Left ventricle myocardium superior (tissue), 1 donor: Measurements from ENCODE around the gene RPGR. TPM values are rescaled to one million over a fixed set of nuclear protein-coding genes. Genes with fewer than 3 reads are reported as not detected.

ENCODE experiments used
- ATAC-seq: fragments of 200-7000 bp; cut with Tn5 transposase; one replicate; pipeline ENCODE4 v1.9.1; 2020; ENCODE audit warnings: mild to moderate bottlenecking, moderate library complexity
- DNase-seq: peaks from one replicate; pipeline ENCODE4 v3.0.0-alpha.2; 2020
- intact Hi-C: fragments of 100-400 bp; cut with micrococcal nuclease; formaldehyde crosslinking; loops from one replicate; pipeline ENCODE4 v1.11.0; 2022
- total RNA-seq: library from RNA; stranded (reverse); fragmentation: NEBNext Ultra II Directional; extraction: Animal tissue kit (Norgen Biotek cat#: 25700); gene quantifications from one replicate; pipeline ENCODE4 v1.2.1, GENCODE V29; 2021
- donor health status: DM: no; HTN: yes; CAD: no; lungs with severe emphysema.

The RPGR gene
- total RNA-seq, 1 donor from 2014 or later: 4.0 TPM

- ATAC-seq (no peak), DNase-seq (no peak)
- intact Hi-C loops: no loop called here
These were observed 51.2 kb downstream of the RPGR start for GRCh38 chrX:38276089-38276488.

- intact Hi-C loops: no loop called here
- no peak for ATAC-seq
These were observed 51.7 kb downstream of the RPGR start for GRCh38 chrX:38275615-38276014.

GRCh38 chrX:38273453-38273852 lies 53.9 kb downstream of the RPGR start:
- ATAC-seq (no peak), DNase-seq (no peak)
- intact Hi-C loops: no loop called here

More at GRCh38 chrX:38275615-38276014, 51.7 kb downstream of the RPGR start:
- DNase-seq: no peak

GRCh38 chrX:38271154-38271716 lies 56.1 kb downstream of the RPGR start:
- ATAC-seq: no peak
- intact Hi-C loops: no loop called here
- no peak for DNase-seq

GRCh38 chrX:38268011-38268410 lies 59.3 kb downstream of the RPGR start:
- ATAC-seq: no peak
- DNase-seq: no peak
- intact Hi-C loops: no loop called here

GRCh38 chrX:38262715-38263620 lies 64.3 kb downstream of the RPGR start:
- intact Hi-C loops: no loop called here

DNA sequence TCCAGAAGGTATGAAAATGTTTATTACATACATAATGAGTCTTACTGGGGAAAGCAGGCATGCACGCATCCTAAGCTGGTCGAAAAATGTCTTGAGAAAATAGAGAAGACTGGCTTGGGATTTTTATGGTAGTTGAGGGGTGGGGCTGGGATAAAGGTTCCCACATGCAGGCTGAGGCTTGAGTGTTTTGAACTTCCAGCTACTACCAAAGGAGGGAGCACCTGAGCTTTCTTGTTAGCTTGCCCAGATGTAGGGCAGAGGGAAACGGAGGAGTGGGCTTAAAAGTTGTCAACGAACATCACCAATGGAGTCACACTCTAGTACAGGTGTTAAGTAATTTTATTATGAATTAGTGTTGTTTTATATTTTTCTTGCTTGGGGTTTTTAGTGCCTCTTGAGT lies 67.1 kb downstream of the RPGR start:
- ATAC-seq (no peak), DNase-seq (no peak)
- intact Hi-C loops: no loop called here

More at GRCh38 chrX:38262715-38263620, 64.3 kb downstream of the RPGR start:
- ATAC-seq: no peak
- DNase-seq: no peak

DNA sequence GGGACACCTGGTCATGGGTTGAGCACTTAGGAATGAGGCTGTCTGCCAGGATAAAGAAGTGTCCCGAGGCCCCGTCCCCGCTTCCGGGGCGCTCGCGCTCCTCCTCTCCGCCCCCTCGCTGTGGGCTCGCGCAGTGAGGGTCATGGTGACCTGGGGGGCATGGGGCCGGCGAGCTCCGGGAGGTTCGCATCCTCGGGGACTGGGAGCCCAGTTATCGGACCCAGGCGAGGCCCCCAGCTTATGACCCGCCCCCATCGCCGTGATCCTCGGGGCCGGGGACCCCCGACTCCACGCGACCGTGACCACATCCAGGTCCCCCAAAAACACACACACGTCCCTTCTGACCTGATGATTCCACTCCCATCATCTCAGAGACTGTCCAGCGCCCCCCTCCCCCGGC lies 71.3 kb downstream of the RPGR start:
- intact Hi-C loops: no loop called here
- DNase-seq (no peak), ATAC-seq (no peak)

DNA sequence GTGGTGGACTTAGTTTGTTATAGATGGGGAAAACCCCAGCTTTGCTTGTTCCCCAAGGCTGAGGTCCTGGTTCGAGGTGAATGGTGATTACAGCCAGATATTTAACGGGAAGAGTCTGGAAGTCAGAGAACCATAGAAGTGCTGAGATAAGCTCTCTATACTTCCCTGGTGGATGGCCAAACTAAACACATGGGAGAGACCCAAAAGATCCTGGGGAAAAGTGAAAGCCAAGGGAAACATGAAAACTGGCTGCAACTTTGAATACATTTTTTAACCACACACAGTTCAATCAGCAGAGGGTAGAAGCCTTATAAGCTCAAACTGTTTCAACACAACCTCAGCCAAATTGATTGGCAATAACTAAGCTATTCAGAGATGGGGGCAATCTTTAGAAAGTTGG lies 77.3 kb downstream of the RPGR start:
- DNase-seq (no peak), ATAC-seq (no peak)
- intact Hi-C loops: no loop called here

GRCh38 chrX:38247051-38247450 lies 80.3 kb downstream of the RPGR start:
- no peak for ATAC-seq
- intact Hi-C loops: no loop called here

DNA sequence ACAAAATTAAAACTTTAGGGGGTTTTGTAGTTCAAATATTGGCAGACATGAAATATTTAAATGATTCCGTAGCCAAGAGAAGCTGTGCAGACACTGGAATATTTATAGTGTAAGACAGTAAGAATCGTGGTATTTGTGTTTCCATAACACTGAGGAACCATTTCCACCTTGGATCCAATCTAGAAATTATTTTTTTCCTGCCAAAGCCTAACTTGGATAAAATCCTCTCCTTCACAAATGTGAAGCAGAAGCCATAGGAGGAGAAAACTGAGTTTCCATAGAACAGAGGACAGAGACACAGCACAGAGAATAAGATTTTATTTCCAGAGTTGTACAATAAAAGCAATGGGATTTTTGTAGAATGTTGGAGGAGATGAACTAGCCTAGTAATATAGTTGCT lies 86.8 kb downstream of the RPGR start:
- intact Hi-C loops: no loop called here

More at GRCh38 chrX:38247051-38247450, 80.3 kb downstream of the RPGR start:
- DNase-seq: no peak

DNA sequence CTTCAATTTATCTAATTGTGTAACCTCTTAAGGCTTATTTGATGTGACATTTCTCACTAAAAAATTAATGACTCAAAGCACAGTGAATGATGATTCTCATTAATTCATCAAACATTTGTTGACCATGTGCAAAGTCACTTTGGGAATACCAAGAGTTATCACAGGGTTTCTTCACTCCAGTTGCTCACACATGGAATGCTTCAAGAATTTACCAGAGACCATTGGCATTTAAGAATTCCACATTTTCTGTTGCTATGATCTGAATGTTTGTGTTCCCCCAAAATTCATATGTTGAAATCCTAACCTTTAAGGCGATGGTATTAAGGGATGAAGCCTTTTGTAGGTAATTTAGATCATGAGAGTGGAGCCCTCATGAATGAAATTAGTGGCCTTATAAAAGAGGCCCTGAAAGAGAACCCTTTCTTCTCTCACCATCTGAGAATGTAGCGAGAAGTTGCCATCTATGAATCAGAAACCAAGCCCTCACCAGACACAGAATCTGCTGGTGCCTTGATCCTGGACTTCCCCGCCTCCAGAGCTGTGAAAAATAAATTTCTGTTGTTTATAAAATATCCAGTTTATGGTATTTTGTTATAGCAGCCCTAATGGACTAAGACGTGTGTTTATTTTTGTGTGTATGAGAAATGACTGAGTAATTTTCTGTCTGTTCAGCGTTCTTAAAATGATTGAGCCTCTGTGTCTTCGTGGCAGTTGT lies 90.3 kb downstream of the RPGR start:
- DNase-seq (no peak), ATAC-seq (no peak)
- intact Hi-C loops: no loop called here

More for the DNA sequence above, 86.8 kb downstream of the RPGR start:
- ATAC-seq (no peak), DNase-seq (no peak)

GRCh38 chrX:38233891-38234667 lies 93.2 kb downstream of the RPGR start:
- no peak for DNase-seq
- ATAC-seq: peak; percentile 81
- intact Hi-C loops: no loop called here

- peak; percentile 55 for ATAC-seq
- intact Hi-C loops: no loop called here
- no peak for DNase-seq
These were observed 95.1 kb downstream of the RPGR start for GRCh38 chrX:38232079-38232686.

GRCh38 chrX:38225093-38225492 lies 102.2 kb downstream of the RPGR start:
- intact Hi-C loops: no loop called here
- DNase-seq (no peak), ATAC-seq (peak; percentile 26)

GRCh38 chrX:38224160-38224559 lies 103.1 kb downstream of the RPGR start:
- ATAC-seq (peak; percentile 46), DNase-seq (no peak)
- intact Hi-C loops: no loop called here

DNA sequence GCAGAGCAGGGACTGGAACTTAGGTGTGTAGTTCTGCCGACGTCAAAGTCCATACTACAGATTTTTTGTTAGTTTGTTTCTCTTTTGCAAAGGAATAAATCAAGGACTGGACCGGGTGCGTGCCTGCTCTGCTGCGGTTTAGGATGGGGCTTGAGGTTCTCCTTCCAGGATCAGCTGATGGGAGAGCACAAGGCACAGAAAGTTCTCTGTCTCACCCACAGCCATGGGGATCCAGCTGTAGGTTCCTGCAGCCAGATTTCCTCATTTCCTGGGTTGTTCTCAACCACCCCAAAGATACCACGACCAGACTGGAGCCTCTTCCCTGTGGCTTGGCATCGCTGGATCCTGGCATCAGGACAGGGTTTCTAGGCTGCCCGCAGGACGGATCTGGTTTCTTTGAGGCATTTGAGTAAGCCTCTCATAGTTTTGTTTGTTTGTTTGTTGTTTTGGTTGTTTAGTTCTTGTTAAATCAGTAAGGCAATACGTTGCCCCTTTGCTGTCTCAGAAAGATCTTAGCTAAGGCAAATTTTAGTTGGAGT lies 105.8 kb downstream of the RPGR start:
- ATAC-seq (peak; percentile 33), DNase-seq (no peak)
- intact Hi-C loops: no loop called here
